ENCODE measurements around the gene ECE2. TPM values are rescaled to one million over a fixed set of nuclear protein-coding genes. Genes with fewer than 3 reads are reported as not detected.

Gene ECE2
- total and polyA plus RNA-seq, 2 experiments from 2014 or later: not detected

- no peak for TF ChIP-seq CTCF (IDR thresholded peaks at IDR 0.05; ENCODE audit: low read depth, low read length)
- H3K27me3 ChIP-seq: peaks cover 55% of the 10 kb centered on the region
- H3K4me3 ChIP-seq: no peak overlapping the region
- no peaks in the 10 kb centered on the region for H3K4me1 ChIP-seq (ENCODE audit: low read depth)
- peaks cover 4% of the 10 kb centered on the region for H3K36me3 ChIP-seq
- H3K27ac ChIP-seq: no peak overlapping the region
- no peak for DNase-seq (ENCODE audit: low read depth in 1 of 2, low spot score in 1 of 2)
- H3K9me3 ChIP-seq (ENCODE audit: low read depth): no peaks in the 10 kb centered on the region
These were observed 37.5 kb upstream of the ECE2 start for GRCh38 chr3:184238246-184238818.

DNA sequence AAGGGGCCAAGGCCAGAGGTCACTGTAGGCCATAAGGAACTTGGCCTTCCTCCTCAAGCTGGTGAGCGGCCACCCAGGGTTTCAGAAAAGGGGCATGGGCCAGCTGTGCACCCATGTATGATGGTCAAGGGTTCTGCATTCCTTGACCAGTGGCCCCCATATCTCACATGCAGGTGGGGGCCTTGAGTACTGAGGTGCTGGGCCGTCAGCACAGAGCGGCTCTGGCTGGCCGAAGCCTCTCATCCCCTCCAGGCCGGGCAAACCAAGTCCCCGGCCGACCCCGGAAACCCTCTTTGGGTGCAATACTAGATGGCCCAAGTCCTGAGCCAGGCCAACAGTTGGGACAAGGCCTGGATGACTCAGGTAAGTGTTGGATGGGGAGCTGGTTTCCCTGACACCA lies 36.6 kb upstream of the ECE2 start:
- Histone ChIP-seq H3K27me3 (peaks cover 46% of the 10 kb centered on the region), H3K36me3 (peaks cover 5% of the 10 kb centered on the region), H3K27ac (no peak overlapping the region), H3K4me1 (ENCODE audit: low read depth) (no peaks in the 10 kb centered on the region), H3K9me3 (ENCODE audit: low read depth) (no peaks in the 10 kb centered on the region), H3K4me3 (no peak overlapping the region)
- no peak for DNase-seq (ENCODE audit: low read depth in 1 of 2, low spot score in 1 of 2)
- TF ChIP-seq CTCF (IDR thresholded peaks at IDR 0.05; ENCODE audit: low read depth, low read length): no peak

- no peak overlapping the region for H3K4me3 ChIP-seq
- no peaks in the 10 kb centered on the region for H3K4me1 ChIP-seq (ENCODE audit: low read depth)
- peaks cover 41% of the 10 kb centered on the region for H3K27me3 ChIP-seq
- no peak for DNase-seq (ENCODE audit: low read depth in 1 of 2, low spot score in 1 of 2)
- peaks cover 6% of the 10 kb centered on the region for H3K36me3 ChIP-seq
- no peak overlapping the region for H3K27ac ChIP-seq
- no peaks in the 10 kb centered on the region for H3K9me3 ChIP-seq (ENCODE audit: low read depth)
- TF ChIP-seq CTCF (IDR thresholded peaks at IDR 0.05; ENCODE audit: low read depth, low read length): no peak
These were observed 36.1 kb upstream of the ECE2 start for GRCh38 chr3:184239708-184240107.

DNA sequence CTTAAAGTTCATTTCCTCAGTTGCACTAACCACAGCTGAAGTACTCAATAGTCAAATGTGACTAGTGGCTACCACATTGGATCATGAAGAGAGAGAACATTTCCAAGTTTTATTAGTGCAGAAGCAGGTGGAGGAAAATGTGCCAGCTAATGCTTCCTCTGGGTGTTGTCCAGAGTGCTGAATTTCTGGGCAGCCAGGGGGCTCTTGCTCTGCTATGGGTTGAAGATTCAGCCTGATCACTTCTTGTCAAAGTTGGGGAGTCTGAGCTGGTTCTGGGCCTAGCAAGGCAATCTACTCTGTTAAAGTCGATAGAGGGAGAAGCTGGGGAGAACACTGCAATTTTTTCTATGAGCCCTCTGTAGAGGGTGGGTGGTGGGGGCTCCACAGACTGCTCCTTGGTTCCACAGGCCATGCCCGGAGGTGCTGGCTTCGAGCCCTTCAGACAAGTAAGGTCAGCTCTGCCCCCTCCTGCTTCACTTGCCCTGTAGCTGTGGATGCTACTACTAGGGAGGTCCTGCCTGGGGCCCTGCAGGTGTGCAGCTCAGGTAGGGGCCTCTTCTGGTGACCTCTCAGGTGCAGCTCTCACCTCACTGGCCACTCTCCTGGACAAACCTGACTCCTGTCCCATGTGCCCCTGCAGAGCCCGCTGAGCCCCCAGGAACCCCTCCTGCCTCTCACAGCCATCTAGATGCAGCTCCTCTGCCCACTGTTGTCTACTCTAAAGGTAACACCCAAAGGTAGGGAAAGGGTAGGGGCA lies 35.3 kb upstream of the ECE2 start:
- no peaks in the 10 kb centered on the region for H3K9me3 ChIP-seq (ENCODE audit: low read depth)

GRCh38 chr3:184241141-184241446 lies 34.7 kb upstream of the ECE2 start:
- Histone ChIP-seq H3K27me3 (peaks cover 36% of the 10 kb centered on the region), H3K27ac (no peak overlapping the region), H3K4me3 (no peak overlapping the region), H3K4me1 (ENCODE audit: low read depth) (no peaks in the 10 kb centered on the region), H3K36me3 (peaks cover 11% of the 10 kb centered on the region), H3K9me3 (ENCODE audit: low read depth) (no peaks in the 10 kb centered on the region)
- no peak for DNase-seq (ENCODE audit: low read depth in 1 of 2, low spot score in 1 of 2)
- no peak for TF ChIP-seq CTCF (IDR thresholded peaks at IDR 0.05; ENCODE audit: low read depth, low read length)

More for the DNA sequence above, 35.3 kb upstream of the ECE2 start:
- Histone ChIP-seq H3K27me3 (peaks cover 36% of the 10 kb centered on the region), H3K36me3 (peaks cover 11% of the 10 kb centered on the region), H3K4me1 (ENCODE audit: low read depth) (no peaks in the 10 kb centered on the region), H3K27ac (no peak overlapping the region), H3K4me3 (no peak overlapping the region)
- TF ChIP-seq CTCF (IDR thresholded peaks at IDR 0.05; ENCODE audit: low read depth, low read length): no peak
- DNase-seq (ENCODE audit: low read depth in 1 of 2, low spot score in 1 of 2): peak; percentile 47 to 71

Data from cardiac muscle cell (in vitro differentiated cells and primary cell).